Astrocyte (in vitro differentiated cells and primary cell): ENCODE data around the gene NUP210. TPM values are rescaled to one million over a fixed set of nuclear protein-coding genes. Genes with fewer than 3 reads are reported as not detected.

Experiments used
- DNase-seq: peaks from one replicate; pipeline ENCODE4 v3.0.0-alpha.2; 2010; ENCODE audit warnings: low read depth
- FAIRE-seq: peaks from 2 replicates; lab custom pipeline; 2011; peaks lifted over from hg19 to GRCh38; lab: Jason Lieb, UNC
- H2AFZ ChIP-seq: 2 replicates; pipeline ENCODE4 v1.6.0; 2012; ENCODE audit warnings: low read depth, low read length, inconsistent platforms
- H3K27ac ChIP-seq: 2 replicates; pipeline ENCODE4 v1.5.1; 2011; ENCODE audit warnings: low read depth, low read length, inconsistent platforms
- H3K27me3 ChIP-seq: 2 replicates; pipeline ENCODE4 v1.6.0; 2011; ENCODE audit warnings: low read length, inconsistent platforms; ENCODE audit not compliant: insufficient read depth
- H3K36me3 ChIP-seq: 2 replicates; pipeline ENCODE4 v1.5.1; 2011; ENCODE audit warnings: low read length, inconsistent platforms; ENCODE audit not compliant: insufficient read depth
- H3K4me1 ChIP-seq: 2 replicates; pipeline ENCODE4 v1.5.1; 2011; ENCODE audit warnings: low read length, inconsistent platforms; ENCODE audit not compliant: insufficient read depth
- H3K4me2 ChIP-seq: 2 replicates; pipeline ENCODE4 v1.6.0; 2012; ENCODE audit warnings: low read length, inconsistent platforms
- H3K4me3 ChIP-seq: 2 replicates; pipeline ENCODE4 v1.5.1; 2011; ENCODE audit warnings: low read depth, mild to moderate bottlenecking, low read length, inconsistent platforms; ENCODE audit not compliant: insufficient read depth
- H3K79me2 ChIP-seq: 2 replicates; pipeline ENCODE4 v1.6.0; 2012; ENCODE audit warnings: mild to moderate bottlenecking, low read length, inconsistent platforms; ENCODE audit not compliant: insufficient read depth
- H3K9ac ChIP-seq: 2 replicates; pipeline ENCODE4 v1.6.0; 2012; ENCODE audit warnings: mild to moderate bottlenecking, low read length, inconsistent platforms
- H3K9me3 ChIP-seq: 2 replicates; pipeline ENCODE4 v1.5.1; 2012; ENCODE audit warnings: low read depth, mild to moderate bottlenecking, low read length, inconsistent platforms; ENCODE audit not compliant: insufficient read depth
- H4K20me1 ChIP-seq: 2 replicates; pipeline ENCODE4 v1.6.0; 2012; ENCODE audit warnings: low read length, inconsistent platforms; ENCODE audit not compliant: insufficient read depth
- H3K27ac Mint-ChIP-seq: one replicate; pipeline ENCODE4 v1.8.0; 2021; ENCODE audit warnings: mild to moderate bottlenecking, mixed read lengths; ENCODE audit not compliant: unreplicated experiment
- H3K27me3 Mint-ChIP-seq: one replicate; pipeline ENCODE4 v1.8.0; 2021; ENCODE audit warnings: low read depth, mixed read lengths; ENCODE audit not compliant: unreplicated experiment
- H3K36me3 Mint-ChIP-seq: one replicate; pipeline ENCODE4 v1.8.0; 2021; ENCODE audit warnings: low read depth, mixed read lengths; ENCODE audit not compliant: unreplicated experiment
- H3K4me1 Mint-ChIP-seq: one replicate; pipeline ENCODE4 v1.8.0; 2021; ENCODE audit warnings: low read depth, mixed read lengths; ENCODE audit not compliant: unreplicated experiment
- H3K4me3 Mint-ChIP-seq: one replicate; pipeline ENCODE4 v1.8.0; 2021; ENCODE audit warnings: mild to moderate bottlenecking, moderate library complexity, mixed read lengths; ENCODE audit not compliant: unreplicated experiment
- H3K9me3 Mint-ChIP-seq: one replicate; pipeline ENCODE4 v1.8.0; 2021; ENCODE audit warnings: mild to moderate bottlenecking, mixed read lengths; ENCODE audit not compliant: unreplicated experiment
- EZH2 ChIP-seq: IDR thresholded peaks from 2 replicates; pipeline ENCODE4 v1.6.1; 2012; ENCODE audit warnings: mild to moderate bottlenecking, low read length, inconsistent platforms; ENCODE audit not compliant: insufficient read depth
- total RNA-seq: library from RNA; stranded (reverse); gene quantifications from 2 replicates; pipeline ENCODE4 v1.2.1, GENCODE V29; 2021
- TF ChIP-seq, protein P1 (sequence below): IDR thresholded peaks from 2 replicates; pipeline ENCODE4 v1.5.1; 2011; ENCODE audit warnings: low read depth, mild to moderate bottlenecking, inconsistent platforms, low read length, moderate library complexity; ENCODE audit not compliant: insufficient read depth

NUP210 gene
- total RNA-seq, 1 donor from 2014 or later = 1.2 TPM

DNA sequence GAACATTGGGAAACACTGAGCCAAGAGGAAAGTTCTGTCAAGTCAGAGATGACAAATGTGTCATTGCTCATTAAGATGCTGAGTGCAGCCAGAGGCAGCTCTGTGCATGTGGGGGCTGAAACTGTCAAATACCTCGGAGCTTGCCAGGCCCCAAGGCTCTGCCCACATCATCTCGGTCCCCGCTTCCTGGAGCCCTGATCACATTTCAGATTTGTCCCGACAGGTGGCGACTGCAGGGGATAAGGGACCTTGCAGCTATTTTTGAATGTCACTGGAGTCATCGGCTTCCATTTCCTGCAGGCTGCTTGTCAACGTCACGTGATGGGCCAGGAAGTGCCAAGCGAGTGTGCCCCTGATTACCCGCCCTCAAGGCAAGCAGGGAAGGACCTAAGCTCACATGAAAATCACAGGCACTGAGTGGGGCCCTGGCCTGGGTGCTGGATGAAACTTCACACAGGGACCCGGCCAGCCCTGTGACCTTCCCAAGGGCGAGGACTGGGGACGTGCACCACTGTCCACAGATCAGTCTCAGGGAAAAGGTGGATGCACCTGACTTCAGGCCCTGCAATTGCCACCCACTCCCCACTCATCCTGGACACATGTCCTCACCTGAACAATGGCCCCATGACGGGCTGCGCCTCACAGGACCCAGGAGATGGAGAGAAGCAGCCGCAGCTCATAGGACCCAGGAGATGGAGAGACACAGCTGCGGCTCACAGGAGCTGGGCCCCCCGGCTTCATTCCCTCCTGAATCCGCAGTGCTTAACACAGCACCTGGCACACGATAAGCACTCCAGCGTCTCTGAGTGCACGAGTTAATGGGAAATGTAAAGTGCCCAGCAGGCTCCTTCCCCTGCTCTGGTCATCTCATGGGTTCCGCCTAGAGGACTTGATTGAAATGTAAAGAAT is 73.4 kb downstream of the NUP210 start:
- peaks cover under 1% of the 10 kb centered on the region for H3K36me3 Mint-ChIP-seq
- Histone ChIP-seq H3K27me3 (peaks cover 3% of the 10 kb centered on the region), H3K36me3 (no peaks in the 10 kb centered on the region), H3K4me2 (no peak overlapping the region), H3K4me3 (no peak overlapping the region), H2AFZ (no peak overlapping the region), H3K27ac (no peak overlapping the region), H3K79me2 (no peaks in the 10 kb centered on the region), H3K4me1 (peaks cover 10% of the 10 kb centered on the region), H4K20me1 (no peaks in the 10 kb centered on the region), H3K9me3 (no peaks in the 10 kb centered on the region), H3K9ac (no peak overlapping the region)
- no peak overlapping the region for H3K4me3 Mint-ChIP-seq
- TF ChIP-seq, protein P1, sequence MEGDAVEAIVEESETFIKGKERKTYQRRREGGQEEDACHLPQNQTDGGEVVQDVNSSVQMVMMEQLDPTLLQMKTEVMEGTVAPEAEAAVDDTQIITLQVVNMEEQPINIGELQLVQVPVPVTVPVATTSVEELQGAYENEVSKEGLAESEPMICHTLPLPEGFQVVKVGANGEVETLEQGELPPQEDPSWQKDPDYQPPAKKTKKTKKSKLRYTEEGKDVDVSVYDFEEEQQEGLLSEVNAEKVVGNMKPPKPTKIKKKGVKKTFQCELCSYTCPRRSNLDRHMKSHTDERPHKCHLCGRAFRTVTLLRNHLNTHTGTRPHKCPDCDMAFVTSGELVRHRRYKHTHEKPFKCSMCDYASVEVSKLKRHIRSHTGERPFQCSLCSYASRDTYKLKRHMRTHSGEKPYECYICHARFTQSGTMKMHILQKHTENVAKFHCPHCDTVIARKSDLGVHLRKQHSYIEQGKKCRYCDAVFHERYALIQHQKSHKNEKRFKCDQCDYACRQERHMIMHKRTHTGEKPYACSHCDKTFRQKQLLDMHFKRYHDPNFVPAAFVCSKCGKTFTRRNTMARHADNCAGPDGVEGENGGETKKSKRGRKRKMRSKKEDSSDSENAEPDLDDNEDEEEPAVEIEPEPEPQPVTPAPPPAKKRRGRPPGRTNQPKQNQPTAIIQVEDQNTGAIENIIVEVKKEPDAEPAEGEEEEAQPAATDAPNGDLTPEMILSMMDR = no peak
- TF ChIP-seq EZH2 = no peak
- peak overlapping the region; percentile 15 for H3K27ac Mint-ChIP-seq
- peaks cover 27% of the 10 kb centered on the region for H3K4me1 Mint-ChIP-seq
- peaks cover 12% of the 10 kb centered on the region for H3K27me3 Mint-ChIP-seq
- FAIRE-seq = no peak
- peaks cover 3% of the 10 kb centered on the region for H3K9me3 Mint-ChIP-seq
- DNase-seq = no peak

DNA sequence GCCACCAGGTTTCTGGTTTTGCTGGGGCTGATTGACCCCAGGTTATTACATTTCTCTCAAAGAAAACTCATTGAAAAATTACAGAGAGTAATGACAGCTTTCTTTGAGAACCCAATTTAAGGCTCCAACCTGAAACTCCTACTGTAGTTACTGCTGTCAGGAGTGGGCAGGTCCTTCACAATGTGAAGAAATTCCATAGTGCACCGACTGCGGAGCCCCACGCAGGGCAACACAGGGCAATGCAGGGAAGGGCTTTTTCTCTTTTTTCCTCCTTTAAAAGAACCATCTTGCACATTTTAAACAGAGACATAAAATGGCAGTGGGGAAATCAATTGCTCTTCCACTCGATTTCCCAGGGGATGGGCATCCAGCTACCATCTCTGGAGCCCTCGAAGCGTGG is 74.3 kb downstream of the NUP210 start:
- FAIRE-seq (no peak), DNase-seq (no peak)
- H3K4me2 ChIP-seq = no peak overlapping the region
- peaks cover 3% of the 10 kb centered on the region for H3K27me3 ChIP-seq
- H3K9me3 ChIP-seq = no peaks in the 10 kb centered on the region
- Mint-ChIP-seq H3K27ac (no peak overlapping the region), H3K4me3 (no peak overlapping the region), H3K9me3 (peaks cover 5% of the 10 kb centered on the region), H3K36me3 (peaks cover 2% of the 10 kb centered on the region), H3K4me1 (peaks cover 29% of the 10 kb centered on the region), H3K27me3 (peaks cover 20% of the 10 kb centered on the region)
- H3K27ac ChIP-seq = no peak overlapping the region
- H3K4me3 ChIP-seq = no peak overlapping the region
- H2AFZ ChIP-seq = no peak overlapping the region
- no peaks in the 10 kb centered on the region for H3K36me3 ChIP-seq
- no peaks in the 10 kb centered on the region for H3K79me2 ChIP-seq
- H4K20me1 ChIP-seq = no peaks in the 10 kb centered on the region
- TF ChIP-seq, protein P1 = no peak
- TF ChIP-seq EZH2 = no peak
- H3K9ac ChIP-seq = no peak overlapping the region
- peaks cover 10% of the 10 kb centered on the region for H3K4me1 ChIP-seq

DNA sequence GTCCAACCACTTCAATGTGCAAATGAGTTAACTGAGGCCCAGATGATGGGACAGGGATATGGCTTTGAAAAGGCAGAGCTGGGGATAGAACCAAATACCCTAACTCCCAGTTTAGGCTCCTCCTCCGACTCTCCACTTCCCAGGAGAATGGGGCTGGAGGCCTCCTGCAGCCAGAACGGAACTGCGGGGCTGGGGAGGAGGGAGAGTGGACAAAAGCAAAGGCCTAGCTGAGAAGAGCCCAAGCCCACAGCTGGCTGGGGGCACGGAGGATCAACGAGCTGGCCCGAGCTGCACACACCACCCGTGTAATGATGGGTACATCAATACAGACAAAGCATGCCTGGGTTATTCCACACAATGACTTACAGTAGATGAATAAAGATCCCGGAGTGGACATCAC is 74.8 kb downstream of the NUP210 start:
- no peak overlapping the region for H3K4me3 ChIP-seq
- Mint-ChIP-seq H3K27me3 (peaks cover 20% of the 10 kb centered on the region), H3K36me3 (peaks cover 2% of the 10 kb centered on the region), H3K9me3 (peaks cover 5% of the 10 kb centered on the region), H3K4me1 (peaks cover 29% of the 10 kb centered on the region), H3K27ac (no peak overlapping the region), H3K4me3 (no peak overlapping the region)
- H3K4me2 ChIP-seq = no peak overlapping the region
- H4K20me1 ChIP-seq = no peaks in the 10 kb centered on the region
- peaks cover 10% of the 10 kb centered on the region for H3K4me1 ChIP-seq
- H3K9ac ChIP-seq = no peak overlapping the region
- H3K27ac ChIP-seq = no peak overlapping the region
- H2AFZ ChIP-seq = no peak overlapping the region
- no peaks in the 10 kb centered on the region for H3K36me3 ChIP-seq
- H3K79me2 ChIP-seq = no peaks in the 10 kb centered on the region
- peaks cover 3% of the 10 kb centered on the region for H3K27me3 ChIP-seq
- TF ChIP-seq, protein P1 = no peak
- no peak for TF ChIP-seq EZH2
- no peaks in the 10 kb centered on the region for H3K9me3 ChIP-seq
- no peak for DNase-seq
- no peak for FAIRE-seq
